ENCODE results near the gene HCK. TPM values are rescaled to one million over a fixed set of nuclear protein-coding genes. Genes with fewer than 3 reads are reported as not detected.

The HCK gene
- total RNA-seq, 1 donor from 2014 or later = 0.34 TPM

DNA sequence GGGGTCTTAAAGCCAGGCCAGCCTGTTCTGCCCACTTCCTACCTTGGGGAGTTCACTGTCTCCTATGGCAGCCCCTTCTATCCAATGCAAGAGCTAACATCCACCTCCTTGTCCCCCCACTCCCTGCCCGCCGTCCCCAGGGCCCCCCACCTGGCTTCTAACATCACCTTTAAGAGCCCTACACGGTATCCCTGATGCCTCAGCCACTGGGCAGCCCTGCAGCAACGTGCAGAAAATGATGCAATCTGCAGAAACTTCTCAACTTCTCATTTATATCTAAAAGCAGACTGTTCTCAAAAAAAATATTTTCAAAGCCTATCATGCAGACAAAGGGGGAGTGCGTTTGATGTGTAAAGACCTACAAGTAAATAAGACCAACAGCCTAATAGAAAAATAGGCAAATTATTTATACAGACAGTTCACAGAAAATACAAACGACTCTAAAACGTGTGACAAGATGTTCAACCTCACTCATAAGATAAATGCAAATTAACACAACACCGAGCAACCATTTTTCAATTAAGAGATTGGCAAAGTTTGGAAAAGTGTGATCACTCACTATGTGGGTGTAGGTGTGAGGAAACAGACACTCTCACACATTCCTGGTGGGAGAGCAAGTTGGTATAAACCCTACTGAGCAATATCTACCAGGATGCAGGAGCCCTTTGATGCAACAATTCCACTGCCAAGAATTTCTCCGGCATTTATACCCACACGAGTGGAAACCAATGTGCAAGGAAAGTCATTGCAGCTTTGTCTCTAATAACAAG, 15.1 kb upstream of the HCK start:
- H3K4me1 ChIP-seq (ENCODE audit: insufficient read depth, low read length) = no peaks in the 10 kb centered on the region
- peaks cover 2% of the 10 kb centered on the region for H3K36me3 Mint-ChIP-seq (ENCODE audit: low read depth, unreplicated experiment)
- H3K27me3 ChIP-seq (ENCODE audit: insufficient read depth, low read length) = peaks cover 60% of the 10 kb centered on the region
- DNase-seq (ENCODE audit: low read depth) (no peak), FAIRE-seq (no peak)
- no peaks in the 10 kb centered on the region for H4K20me1 ChIP-seq (ENCODE audit: insufficient read depth, low read length)
- H3K9me3 Mint-ChIP-seq (ENCODE audit: unreplicated experiment) = peaks cover 8% of the 10 kb centered on the region
- no peak overlapping the region for H3K27ac ChIP-seq (ENCODE audit: low read depth, low read length)
- H3K27me3 Mint-ChIP-seq (ENCODE audit: low read depth, unreplicated experiment) = peaks cover 41% of the 10 kb centered on the region
- no peak overlapping the region for H2AFZ ChIP-seq (ENCODE audit: low read depth, low read length)
- H3K9me3 ChIP-seq (ENCODE audit: insufficient read depth, low read depth, low read length) = no peaks in the 10 kb centered on the region
- H3K36me3 ChIP-seq (ENCODE audit: insufficient read depth, low read length) = no peaks in the 10 kb centered on the region
- no peak overlapping the region for H3K9ac ChIP-seq (ENCODE audit: low read length)
- no peak overlapping the region for H3K4me3 Mint-ChIP-seq (ENCODE audit: unreplicated experiment)
- no peak overlapping the region for H3K4me3 ChIP-seq (ENCODE audit: insufficient read depth, low read depth, low read length)
- H3K4me1 Mint-ChIP-seq (ENCODE audit: low read depth, unreplicated experiment) = peaks cover 9% of the 10 kb centered on the region
- H3K27ac Mint-ChIP-seq (ENCODE audit: unreplicated experiment) = peak overlapping the region; percentile 84
- H3K79me2 ChIP-seq (ENCODE audit: insufficient read depth, low read length) = no peaks in the 10 kb centered on the region
- TF ChIP-seq, protein P1, sequence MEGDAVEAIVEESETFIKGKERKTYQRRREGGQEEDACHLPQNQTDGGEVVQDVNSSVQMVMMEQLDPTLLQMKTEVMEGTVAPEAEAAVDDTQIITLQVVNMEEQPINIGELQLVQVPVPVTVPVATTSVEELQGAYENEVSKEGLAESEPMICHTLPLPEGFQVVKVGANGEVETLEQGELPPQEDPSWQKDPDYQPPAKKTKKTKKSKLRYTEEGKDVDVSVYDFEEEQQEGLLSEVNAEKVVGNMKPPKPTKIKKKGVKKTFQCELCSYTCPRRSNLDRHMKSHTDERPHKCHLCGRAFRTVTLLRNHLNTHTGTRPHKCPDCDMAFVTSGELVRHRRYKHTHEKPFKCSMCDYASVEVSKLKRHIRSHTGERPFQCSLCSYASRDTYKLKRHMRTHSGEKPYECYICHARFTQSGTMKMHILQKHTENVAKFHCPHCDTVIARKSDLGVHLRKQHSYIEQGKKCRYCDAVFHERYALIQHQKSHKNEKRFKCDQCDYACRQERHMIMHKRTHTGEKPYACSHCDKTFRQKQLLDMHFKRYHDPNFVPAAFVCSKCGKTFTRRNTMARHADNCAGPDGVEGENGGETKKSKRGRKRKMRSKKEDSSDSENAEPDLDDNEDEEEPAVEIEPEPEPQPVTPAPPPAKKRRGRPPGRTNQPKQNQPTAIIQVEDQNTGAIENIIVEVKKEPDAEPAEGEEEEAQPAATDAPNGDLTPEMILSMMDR (IDR thresholded peaks at IDR 0.05; ENCODE audit: insufficient read depth, low read depth, low read length) = no peak
- no peak for TF ChIP-seq EZH2 (IDR thresholded peaks at IDR 0.05; ENCODE audit: insufficient read depth, low read length)
- H3K4me2 ChIP-seq (ENCODE audit: low read length) = no peak overlapping the region

DNA sequence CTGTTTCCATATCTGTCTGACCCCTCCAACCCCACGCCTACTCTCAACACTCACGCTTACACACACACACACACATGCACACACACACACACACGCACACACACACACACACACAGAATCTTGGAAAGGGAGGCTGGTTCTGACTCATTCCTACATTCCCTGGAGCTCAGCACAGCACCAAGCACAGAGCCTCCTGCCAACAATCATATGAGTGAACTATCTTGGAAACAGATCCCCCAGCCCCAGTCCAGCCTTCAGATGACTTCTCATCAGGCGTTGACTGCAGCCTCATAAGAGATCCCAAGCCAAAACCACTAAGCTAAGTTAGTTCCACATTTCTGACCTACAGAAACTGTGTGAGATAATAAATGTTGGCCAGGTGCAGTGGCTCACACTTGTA, 14.1 kb upstream of the HCK start:
- TF ChIP-seq, protein P1 (IDR thresholded peaks at IDR 0.05; ENCODE audit: insufficient read depth, low read depth, low read length) = no peak
- TF ChIP-seq EZH2 (IDR thresholded peaks at IDR 0.05; ENCODE audit: insufficient read depth, low read length) = no peak
- H3K4me3 ChIP-seq (ENCODE audit: insufficient read depth, low read depth, low read length) = no peak overlapping the region
- H3K9ac ChIP-seq (ENCODE audit: low read length) = no peak overlapping the region
- H3K27me3 ChIP-seq (ENCODE audit: insufficient read depth, low read length) = peaks cover 57% of the 10 kb centered on the region
- Mint-ChIP-seq H3K36me3 (ENCODE audit: low read depth, unreplicated experiment) (peaks cover 2% of the 10 kb centered on the region), H3K27ac (ENCODE audit: unreplicated experiment) (no peak overlapping the region), H3K27me3 (ENCODE audit: low read depth, unreplicated experiment) (peaks cover 41% of the 10 kb centered on the region), H3K4me3 (ENCODE audit: unreplicated experiment) (no peak overlapping the region), H3K9me3 (ENCODE audit: unreplicated experiment) (peaks cover 8% of the 10 kb centered on the region), H3K4me1 (ENCODE audit: low read depth, unreplicated experiment) (peaks cover 9% of the 10 kb centered on the region)
- no peaks in the 10 kb centered on the region for H3K36me3 ChIP-seq (ENCODE audit: insufficient read depth, low read length)
- no peaks in the 10 kb centered on the region for H3K9me3 ChIP-seq (ENCODE audit: insufficient read depth, low read depth, low read length)
- peak; percentile 52 for DNase-seq (ENCODE audit: low read depth)
- H3K79me2 ChIP-seq (ENCODE audit: insufficient read depth, low read length) = no peaks in the 10 kb centered on the region
- H4K20me1 ChIP-seq (ENCODE audit: insufficient read depth, low read length) = no peaks in the 10 kb centered on the region
- no peak for FAIRE-seq
- H3K4me1 ChIP-seq (ENCODE audit: insufficient read depth, low read length) = no peaks in the 10 kb centered on the region
- H3K4me2 ChIP-seq (ENCODE audit: low read length) = no peak overlapping the region
- no peak overlapping the region for H2AFZ ChIP-seq (ENCODE audit: low read depth, low read length)
- H3K27ac ChIP-seq (ENCODE audit: low read depth, low read length) = no peak overlapping the region
